ENCODE results near the gene SRXN1. TPM values are rescaled to one million over a fixed set of nuclear protein-coding genes. Genes with fewer than 3 reads are reported as not detected.

SRXN1 gene
- total and polyA plus RNA-seq, 9 of the 15 experiments (the other 6 are each of a cell fraction or from before 2014, with no cell fraction given): 6.8 to 36.4 (median 21.6) TPM

GRCh38 chr20:609371-609964 is 43.5 kb downstream of the SRXN1 start (continued):
- TF ChIP-seq RNF219 (CRISPR knock-in tag; IDR thresholded peaks at IDR 0.05): no peak
- no peak for TF ChIP-seq E2F5 (CRISPR knock-in tag; IDR thresholded peaks at IDR 0.05)
- TF ChIP-seq TFAP4 (CRISPR knock-in tag; IDR thresholded peaks at IDR 0.05; ENCODE audit: borderline replicate concordance): 0 out of 2 replicates have a peak, but pooled peaks have one; percentile 5
- TF ChIP-seq HNRNPLL (IDR thresholded peaks at IDR 0.05; ENCODE audit: low read depth, low read length, poor library complexity, severe bottlenecking): peak; percentile 83
- TF ChIP-seq SOX6 (IDR thresholded peaks at IDR 0.05): no peak
- no peak for TF ChIP-seq MAZ (CRISPR knock-in tag; conservative IDR thresholded peaks at IDR 0.05 in 1 of 2, IDR thresholded peaks at IDR 0.05 in 1 of 2)
- TF ChIP-seq CCAR2 (IDR thresholded peaks at IDR 0.05; ENCODE audit: low read depth, low read length): no peak
- TF ChIP-seq NRF1 (conservative IDR thresholded peaks at IDR 0.05 in 1 of 2, IDR thresholded peaks at IDR 0.05 in 1 of 2): peak in 1 of 2 experiments; percentile 21; a peak in 2 of 4 replicates
- 0 out of 2 replicates have a peak, but pooled peaks have one; percentile 41 for TF ChIP-seq ZNF124 (CRISPR knock-in tag; IDR thresholded peaks at IDR 0.05)
- TF ChIP-seq, protein P1, sequence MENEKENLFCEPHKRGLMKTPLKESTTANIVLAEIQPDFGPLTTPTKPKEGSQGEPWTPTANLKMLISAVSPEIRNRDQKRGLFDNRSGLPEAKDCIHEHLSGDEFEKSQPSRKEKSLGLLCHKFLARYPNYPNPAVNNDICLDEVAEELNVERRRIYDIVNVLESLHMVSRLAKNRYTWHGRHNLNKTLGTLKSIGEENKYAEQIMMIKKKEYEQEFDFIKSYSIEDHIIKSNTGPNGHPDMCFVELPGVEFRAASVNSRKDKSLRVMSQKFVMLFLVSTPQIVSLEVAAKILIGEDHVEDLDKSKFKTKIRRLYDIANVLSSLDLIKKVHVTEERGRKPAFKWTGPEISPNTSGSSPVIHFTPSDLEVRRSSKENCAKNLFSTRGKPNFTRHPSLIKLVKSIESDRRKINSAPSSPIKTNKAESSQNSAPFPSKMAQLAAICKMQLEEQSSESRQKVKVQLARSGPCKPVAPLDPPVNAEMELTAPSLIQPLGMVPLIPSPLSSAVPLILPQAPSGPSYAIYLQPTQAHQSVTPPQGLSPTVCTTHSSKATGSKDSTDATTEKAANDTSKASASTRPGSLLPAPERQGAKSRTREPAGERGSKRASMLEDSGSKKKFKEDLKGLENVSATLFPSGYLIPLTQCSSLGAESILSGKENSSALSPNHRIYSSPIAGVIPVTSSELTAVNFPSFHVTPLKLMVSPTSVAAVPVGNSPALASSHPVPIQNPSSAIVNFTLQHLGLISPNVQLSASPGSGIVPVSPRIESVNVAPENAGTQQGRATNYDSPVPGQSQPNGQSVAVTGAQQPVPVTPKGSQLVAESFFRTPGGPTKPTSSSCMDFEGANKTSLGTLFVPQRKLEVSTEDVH (IDR thresholded peaks at IDR 0.05; ENCODE audit: low read depth, partially characterized antibody): no peak
- no peak for TF ChIP-seq COPS2 (conservative IDR thresholded peaks at IDR 0.05)
- 0 out of 2 replicates have a peak, but pooled peaks have one; percentile 26 for TF ChIP-seq STAG1 (CRISPR knock-in tag; IDR thresholded peaks at IDR 0.05; ENCODE audit: borderline replicate concordance)
- TF ChIP-seq MCM2 (IDR thresholded peaks at IDR 0.05; ENCODE audit: low read depth): no peak

All from K562 (cell line).